ENCODE results near the gene XPR1.

DNA sequence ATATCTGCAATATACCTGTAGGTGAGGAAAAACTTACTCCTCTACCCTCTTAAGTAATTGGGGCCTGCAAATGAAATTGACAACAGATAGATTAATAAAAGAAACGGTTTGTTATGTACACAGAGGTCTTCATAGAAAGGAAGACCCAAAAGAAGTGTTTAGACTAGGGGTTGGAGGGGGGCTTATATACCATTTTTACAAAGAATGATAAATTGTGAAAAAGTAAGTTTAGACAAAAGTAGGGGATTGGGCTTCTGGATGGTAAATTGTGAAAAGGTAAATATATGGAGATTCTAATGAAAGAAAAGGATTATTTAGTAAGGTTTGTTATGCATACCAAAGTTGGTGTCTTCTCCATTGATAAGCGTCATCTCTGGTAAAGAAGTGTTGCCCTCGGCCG is 207.7 kb downstream of the XPR1 start:
- TF ChIP-seq POLR2A (IDR thresholded peaks at IDR 0.05), result no peak
- TF ChIP-seq POLR2AphosphoS5 (IDR thresholded peaks at IDR 0.05), result no peak
- TF ChIP-seq, protein P1, sequence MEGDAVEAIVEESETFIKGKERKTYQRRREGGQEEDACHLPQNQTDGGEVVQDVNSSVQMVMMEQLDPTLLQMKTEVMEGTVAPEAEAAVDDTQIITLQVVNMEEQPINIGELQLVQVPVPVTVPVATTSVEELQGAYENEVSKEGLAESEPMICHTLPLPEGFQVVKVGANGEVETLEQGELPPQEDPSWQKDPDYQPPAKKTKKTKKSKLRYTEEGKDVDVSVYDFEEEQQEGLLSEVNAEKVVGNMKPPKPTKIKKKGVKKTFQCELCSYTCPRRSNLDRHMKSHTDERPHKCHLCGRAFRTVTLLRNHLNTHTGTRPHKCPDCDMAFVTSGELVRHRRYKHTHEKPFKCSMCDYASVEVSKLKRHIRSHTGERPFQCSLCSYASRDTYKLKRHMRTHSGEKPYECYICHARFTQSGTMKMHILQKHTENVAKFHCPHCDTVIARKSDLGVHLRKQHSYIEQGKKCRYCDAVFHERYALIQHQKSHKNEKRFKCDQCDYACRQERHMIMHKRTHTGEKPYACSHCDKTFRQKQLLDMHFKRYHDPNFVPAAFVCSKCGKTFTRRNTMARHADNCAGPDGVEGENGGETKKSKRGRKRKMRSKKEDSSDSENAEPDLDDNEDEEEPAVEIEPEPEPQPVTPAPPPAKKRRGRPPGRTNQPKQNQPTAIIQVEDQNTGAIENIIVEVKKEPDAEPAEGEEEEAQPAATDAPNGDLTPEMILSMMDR (IDR thresholded peaks at IDR 0.05), result no peak
- no peak for TF ChIP-seq EP300 (IDR thresholded peaks at IDR 0.05; ENCODE audit: low read depth)

Measured in transverse colon (tissue), 4 donors.